CD14-positive monocyte (primary cell): ENCODE results near the gene IL1RAPL1. TPM values are rescaled to one million over a fixed set of nuclear protein-coding genes. Genes with fewer than 3 reads are reported as not detected.

Experiments used
- DNase-seq, 3 donors: peaks; one replicate each; pipeline ENCODE4 v3.0.0-alpha.2; 2011 to 2022
- H2AFZ ChIP-seq: 2 replicates; pipeline ENCODE4 v1.6.0; 2012; ENCODE audit warnings: mild to moderate bottlenecking, low read depth, low read length, inconsistent platforms; ENCODE audit not compliant: insufficient read depth, poor library complexity, severe bottlenecking
- H3K27ac ChIP-seq, 2 donors: 1 replicate in 1 of 2; 2 replicates in 1 of 2; pipeline ENCODE4 v1.5.1; 2012 to 2013; ENCODE audit warnings: low read length in 2 of 2, control low read depth in 1 of 2, inconsistent platforms in 1 of 2, low read depth in 1 of 2, mild to moderate bottlenecking in 1 of 2
- H3K27me3 ChIP-seq, 2 donors: one replicate each; pipeline versions ENCODE4 v1.6.0 to v1.6.1; 2011 to 2013; ENCODE audit warnings: low read length in 2 of 2; ENCODE audit not compliant: control insufficient read depth in 2 of 2, insufficient read depth in 2 of 2
- H3K36me3 ChIP-seq, 2 donors: replicated peaks in 1 of 2; 1 replicate in 1 of 2; 2 replicates in 1 of 2; pipeline versions ENCODE4 v1.5.1 to v1.6.1; 2012 to 2013; ENCODE audit warnings: low read length in 2 of 2, control low read depth in 1 of 2, inconsistent platforms in 1 of 2, mild to moderate bottlenecking in 1 of 2; ENCODE audit not compliant: insufficient read depth in 2 of 2, control insufficient read depth in 1 of 2
- H3K4me1 ChIP-seq, 2 donors: 1 replicate in 1 of 2; 2 replicates in 1 of 2; pipeline versions ENCODE4 v1.5.1 to v1.6.1; 2012 to 2013; ENCODE audit warnings: low read length in 2 of 2, control low read depth in 1 of 2, inconsistent platforms in 1 of 2, mild to moderate bottlenecking in 1 of 2, moderate library complexity in 1 of 2; ENCODE audit not compliant: insufficient read depth in 2 of 2, control insufficient read depth in 1 of 2
- H3K4me2 ChIP-seq: replicated peaks from 2 replicates; pipeline ENCODE3; 2012; ENCODE audit warnings: low read length, moderate library complexity, mild to moderate bottlenecking; ENCODE audit not compliant: poor library complexity, severe bottlenecking; ENCODE audit errors: extremely low read depth
- H3K4me3 ChIP-seq, 3 experiments: fragments of 200-600 bp in 1 of 3; sonication (generic) in 1 of 3; replicated peaks in 1 of 3; 1 replicate in 2 of 3; 2 replicates in 1 of 3; pipeline ENCODE4 v1.5.1; 2011 to 2013; ENCODE audit warnings: low read length in 3 of 3, mild to moderate bottlenecking in 3 of 3, control low read depth in 2 of 3, low read depth in 2 of 3, inconsistent platforms in 1 of 3, moderate library complexity in 1 of 3
- H3K79me2 ChIP-seq: 2 replicates; pipeline ENCODE4 v1.6.0; 2012; ENCODE audit warnings: mild to moderate bottlenecking, control low read depth, inconsistent platforms, low read length, moderate library complexity; ENCODE audit not compliant: insufficient read depth
- H3K9ac ChIP-seq: 2 replicates; pipeline ENCODE4 v1.6.0; 2017; ENCODE audit warnings: low read length, mild to moderate bottlenecking; ENCODE audit not compliant: insufficient read depth, poor library complexity, severe bottlenecking
- H3K9me3 ChIP-seq, 2 donors: replicated peaks in 1 of 2; 1 replicate in 1 of 2; 2 replicates in 1 of 2; pipeline versions ENCODE4 v1.5.1 to v1.6.1; 2012 to 2013; ENCODE audit warnings: low read length in 2 of 2, control low read depth in 1 of 2; ENCODE audit not compliant: control insufficient read depth in 1 of 2, insufficient read depth in 1 of 2
- H4K20me1 ChIP-seq: 2 replicates; pipeline ENCODE4 v1.6.0; 2012; ENCODE audit warnings: mild to moderate bottlenecking, low read length, control low read depth, moderate library complexity; ENCODE audit not compliant: insufficient read depth
- H3K27ac Mint-ChIP-seq, 7 donors: one replicate each; pipeline ENCODE4 v1.8.0; 2020; ENCODE audit warnings: mild to moderate bottlenecking in 7 of 7, mixed read lengths in 7 of 7, moderate library complexity in 6 of 7, inconsistent platforms in 2 of 7
- H3K27me3 Mint-ChIP-seq, 3 donors: one replicate each; pipeline ENCODE4 v1.8.0; 2021 to 2022; ENCODE audit warnings: low read depth in 3 of 3, mild to moderate bottlenecking in 3 of 3, mixed read lengths in 3 of 3, moderate library complexity in 3 of 3, inconsistent platforms in 1 of 3
- H3K36me3 Mint-ChIP-seq, 2 donors: one replicate each; pipeline ENCODE4 v1.8.0; 2020; ENCODE audit warnings: mixed read lengths in 2 of 2, inconsistent platforms in 1 of 2, mild to moderate bottlenecking in 1 of 2
- H3K4me1 Mint-ChIP-seq: one replicate; pipeline ENCODE4 v1.8.0; 2020; ENCODE audit warnings: mild to moderate bottlenecking, mixed read lengths
- H3K4me3 Mint-ChIP-seq, 2 donors: one replicate each; pipeline ENCODE4 v1.8.0; 2020; ENCODE audit warnings: mild to moderate bottlenecking in 2 of 2, mixed read lengths in 2 of 2, moderate library complexity in 1 of 2
- H3K9me3 Mint-ChIP-seq, 7 donors: one replicate each; pipeline ENCODE4 v1.8.0; 2020 to 2022; ENCODE audit warnings: mixed read lengths in 7 of 7, mild to moderate bottlenecking in 6 of 7, moderate library complexity in 6 of 7, inconsistent platforms in 2 of 7
- CTCF ChIP-seq: fragments of 200-600 bp; IDR thresholded peaks from one replicate; pipeline ENCODE4 v1.8.0; 2022; ENCODE audit warnings: antibody characterized with exemption, mild to moderate bottlenecking
- WGBS: methylation state at CpG from one replicate; pipeline ENCODE4 v1.1.5; 2013; ENCODE audit warnings: missing lambda C conversion rate; ENCODE audit not compliant: insufficient coverage; 5-methylcytosine and 5-hydroxymethylcytosine counted together
- intact Hi-C, 2 donors: fragments of 100-400 bp; cut with micrococcal nuclease; formaldehyde crosslinking; loops; one replicate each; pipeline versions ENCODE4 v1.15.0 to v1.15.1; 2023
- polyA plus RNA-seq, 3 donors: library from polyadenylated mRNA; depleted of rRNA in 1 of 3; unstranded in 2 of 3; stranded (reverse) in 1 of 3; fragments of 300-500 nt in 2 of 3; fragments of >200 nt in 1 of 3; fragmentation: Illumina TruSeq in 2 of 3; gene quantifications; 1 replicate in 2 of 3; 2 replicates in 1 of 3; pipeline ENCODE4 v1.2.3, GENCODE V29; 2012 to 2021

The IL1RAPL1 gene
- polyA plus RNA-seq, 3 donors = not detected

GRCh38 chrX:28609917-28610613, 22.8 kb downstream of the IL1RAPL1 start:
- Mint-ChIP-seq H3K36me3 (no peaks in the 10 kb centered on the region), H3K4me3 (no peak overlapping the region), H3K4me1 (no peaks in the 10 kb centered on the region), H3K27me3 (no peaks in the 10 kb centered on the region), H3K27ac (no peak overlapping the region), H3K9me3 (peaks cover 0 to 3% (median 0%) of the 10 kb centered on the region in 7 donors)
- H3K4me1 ChIP-seq = no peaks in the 10 kb centered on the region
- no peaks in the 10 kb centered on the region for H3K36me3 ChIP-seq
- H3K4me3 ChIP-seq = no peak overlapping the region
- H4K20me1 ChIP-seq = no peaks in the 10 kb centered on the region
- H3K79me2 ChIP-seq = no peaks in the 10 kb centered on the region
- H3K27ac ChIP-seq = no peak overlapping the region
- no peak overlapping the region for H3K4me2 ChIP-seq
- no peak overlapping the region for H2AFZ ChIP-seq
- H3K9me3 ChIP-seq = no peaks in the 10 kb centered on the region
- intact Hi-C loops = no loop called here
- no peak for TF ChIP-seq CTCF
- DNase-seq = no peak
- WGBS = no CpG with 5 or more reads among the region's 5 CpGs
- H3K27me3 ChIP-seq = no peaks in the 10 kb centered on the region
- H3K9ac ChIP-seq = no peak overlapping the region

DNA sequence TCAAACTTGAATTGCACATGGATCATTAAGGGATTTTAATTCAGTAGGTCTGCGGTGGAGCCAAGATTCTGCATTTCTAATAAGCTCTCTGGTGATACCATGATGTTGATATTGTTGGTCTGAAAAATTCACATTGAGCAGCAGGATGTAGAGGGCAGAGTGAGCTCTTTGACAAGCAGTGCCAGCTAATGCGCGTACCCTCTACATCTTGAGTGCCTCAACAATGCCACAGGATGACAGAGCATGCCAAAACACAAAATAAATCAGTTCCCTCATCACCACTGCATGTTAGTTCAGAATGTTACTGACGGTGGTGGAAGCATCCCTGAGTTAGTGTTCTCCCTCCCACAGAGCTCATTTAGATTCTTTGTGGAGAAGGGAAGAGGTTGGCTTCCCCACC, 23.5 kb downstream of the IL1RAPL1 start:
- Mint-ChIP-seq H3K4me3 (no peak overlapping the region), H3K9me3 (peaks cover 0 to 1% (median 0%) of the 10 kb centered on the region in 7 donors), H3K4me1 (no peaks in the 10 kb centered on the region), H3K27ac (no peak overlapping the region), H3K27me3 (no peaks in the 10 kb centered on the region), H3K36me3 (no peaks in the 10 kb centered on the region)
- intact Hi-C loops = no loop called here
- no peak for TF ChIP-seq CTCF
- H3K9ac ChIP-seq = no peak overlapping the region
- H3K9me3 ChIP-seq = no peaks in the 10 kb centered on the region
- WGBS = no CpG with 5 or more reads among the region's 4 CpGs
- H3K27me3 ChIP-seq = no peaks in the 10 kb centered on the region
- H4K20me1 ChIP-seq = no peaks in the 10 kb centered on the region
- no peaks in the 10 kb centered on the region for H3K36me3 ChIP-seq
- H3K79me2 ChIP-seq = no peaks in the 10 kb centered on the region
- H3K4me2 ChIP-seq = no peak overlapping the region
- H3K4me1 ChIP-seq = no peaks in the 10 kb centered on the region
- DNase-seq = no peak
- H3K4me3 ChIP-seq = no peak overlapping the region
- no peak overlapping the region for H2AFZ ChIP-seq
- H3K27ac ChIP-seq = no peak overlapping the region
